Stimulated activated memory B cell treated with anti-CD40 and anti-IgM and Interleukin-4, amounts not matched to agents 10 μg/mL and 1 μg/mL and 100 μg/mL, for 72 hours (primary cell): Measurements from ENCODE around the gene SIVA1.

Experiments used
- ATAC-seq: fragments of 150-1000 bp; cut with Tn5 transposase; 2 replicates; pipeline ENCODE4 v1.10.0; 2021
- H3K27ac Mint-ChIP-seq: one replicate; pipeline ENCODE4 v1.8.0; 2022; ENCODE audit warnings: mild to moderate bottlenecking, mixed read lengths
- H3K27me3 Mint-ChIP-seq: one replicate; pipeline ENCODE4 v1.8.0; 2022; ENCODE audit warnings: mixed read lengths
- H3K36me3 Mint-ChIP-seq: one replicate; pipeline ENCODE4 v1.8.0; 2022; ENCODE audit warnings: mixed read lengths
- H3K4me1 Mint-ChIP-seq: one replicate; pipeline ENCODE4 v1.8.0; 2022; ENCODE audit warnings: mixed read lengths
- H3K4me3 Mint-ChIP-seq: one replicate; pipeline ENCODE4 v1.8.0; 2022; ENCODE audit warnings: mild to moderate bottlenecking, moderate library complexity, mixed read lengths
- H3K9me3 Mint-ChIP-seq: one replicate; pipeline ENCODE4 v1.8.0; 2022; ENCODE audit warnings: mixed read lengths

SIVA1 gene

DNA sequence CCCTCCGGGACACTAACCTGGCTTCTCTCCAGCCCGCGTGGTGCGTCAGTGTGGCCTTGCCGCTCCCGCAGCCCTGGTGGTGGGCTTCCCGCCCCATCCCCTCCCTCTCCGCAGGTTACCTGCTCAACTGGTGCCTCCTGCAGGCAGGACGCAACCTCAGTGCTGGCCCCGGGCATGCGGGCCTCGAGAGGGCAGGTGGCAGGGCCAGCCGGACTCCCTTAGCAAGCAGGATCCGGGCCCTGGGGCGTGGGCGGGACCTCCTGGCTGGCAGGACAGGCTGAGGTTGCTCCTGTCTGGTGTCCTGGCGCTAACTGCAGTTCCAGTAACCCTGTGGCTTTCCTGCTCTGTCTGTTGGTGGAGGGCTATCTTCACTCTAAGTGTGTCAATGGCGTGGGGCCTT, 37.5 kb upstream of the SIVA1 start:
- Mint-ChIP-seq H3K27me3 (no peaks in the 10 kb centered on the region), H3K27ac (no peak overlapping the region), H3K4me3 (no peak overlapping the region), H3K9me3 (no peaks in the 10 kb centered on the region), H3K4me1 (peaks cover 10% of the 10 kb centered on the region), H3K36me3 (peaks cover 24% of the 10 kb centered on the region)
- no peak for ATAC-seq

DNA sequence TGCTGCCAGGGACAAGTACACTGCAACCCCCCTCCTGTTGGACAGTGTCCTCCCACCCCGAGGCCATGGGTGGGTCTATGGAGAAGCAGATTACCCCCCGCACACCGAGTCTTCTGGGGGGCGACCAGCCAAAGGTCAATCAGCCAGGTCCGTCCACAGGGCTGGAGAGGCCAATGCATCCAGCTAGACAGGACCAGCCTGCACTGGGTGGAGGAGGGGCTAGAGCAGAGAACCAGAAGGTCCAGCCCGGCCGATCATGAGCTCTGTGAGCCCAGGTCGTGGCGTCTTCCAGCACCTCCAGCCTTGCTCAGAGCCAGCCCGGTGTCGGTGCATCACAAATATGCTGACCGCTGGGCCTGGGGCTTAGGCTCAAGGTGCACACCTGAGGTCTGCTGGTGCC, 37.1 kb upstream of the SIVA1 start:
- Mint-ChIP-seq H3K36me3 (peaks cover 24% of the 10 kb centered on the region), H3K4me1 (peaks cover 10% of the 10 kb centered on the region), H3K9me3 (no peaks in the 10 kb centered on the region), H3K27ac (no peak overlapping the region), H3K27me3 (no peaks in the 10 kb centered on the region), H3K4me3 (no peak overlapping the region)
- ATAC-seq: no peak

GRCh38 chr14:104717137-104717536, 35.8 kb upstream of the SIVA1 start:
- Mint-ChIP-seq H3K27ac (peak overlapping the region; percentile 28), H3K36me3 (peaks cover 24% of the 10 kb centered on the region), H3K4me1 (peaks cover 10% of the 10 kb centered on the region), H3K4me3 (no peak overlapping the region), H3K9me3 (no peaks in the 10 kb centered on the region), H3K27me3 (no peaks in the 10 kb centered on the region)
- peak; percentile 50 for ATAC-seq

GRCh38 chr14:104717646-104718045, 35.3 kb upstream of the SIVA1 start:
- no peak for ATAC-seq
- Mint-ChIP-seq H3K9me3 (no peaks in the 10 kb centered on the region), H3K27ac (peak overlapping the region; percentile 28), H3K4me3 (no peak overlapping the region), H3K4me1 (peaks cover 10% of the 10 kb centered on the region), H3K27me3 (no peaks in the 10 kb centered on the region), H3K36me3 (peaks cover 24% of the 10 kb centered on the region)

GRCh38 chr14:104718147-104718546, 34.8 kb upstream of the SIVA1 start:
- Mint-ChIP-seq H3K4me3 (no peak overlapping the region), H3K27me3 (no peaks in the 10 kb centered on the region), H3K4me1 (peaks cover 10% of the 10 kb centered on the region), H3K36me3 (peaks cover 19% of the 10 kb centered on the region), H3K9me3 (no peaks in the 10 kb centered on the region), H3K27ac (peak overlapping the region; percentile 28)
- no peak for ATAC-seq

GRCh38 chr14:104718871-104719270, 34.1 kb upstream of the SIVA1 start:
- Mint-ChIP-seq H3K9me3 (no peaks in the 10 kb centered on the region), H3K27ac (no peak overlapping the region), H3K27me3 (no peaks in the 10 kb centered on the region), H3K4me1 (peaks cover 10% of the 10 kb centered on the region), H3K36me3 (peaks cover 18% of the 10 kb centered on the region), H3K4me3 (no peak overlapping the region)
- ATAC-seq: no peak

DNA sequence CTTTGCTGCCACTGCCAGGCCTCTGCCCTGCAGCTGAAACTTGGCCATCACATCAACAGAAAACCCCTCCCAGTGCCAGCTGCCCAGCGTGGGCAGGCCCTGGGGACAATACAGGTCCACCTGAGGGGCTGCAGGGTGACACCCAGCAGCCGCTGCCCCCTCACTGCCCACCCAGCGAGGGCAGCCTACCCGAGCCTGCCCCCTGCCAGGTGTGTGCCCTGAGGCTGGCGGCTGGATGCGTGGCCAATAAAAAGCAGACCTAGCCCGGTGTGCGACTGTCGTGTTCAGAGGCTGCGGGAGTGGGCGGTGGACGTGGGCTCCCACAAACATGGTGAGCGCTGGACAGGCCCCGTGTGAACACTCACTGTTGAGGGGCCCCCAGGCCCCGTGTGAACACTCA, 33.6 kb upstream of the SIVA1 start:
- Mint-ChIP-seq H3K4me1 (peaks cover 10% of the 10 kb centered on the region), H3K4me3 (no peak overlapping the region), H3K9me3 (no peaks in the 10 kb centered on the region), H3K27ac (no peak overlapping the region), H3K27me3 (no peaks in the 10 kb centered on the region), H3K36me3 (peaks cover 18% of the 10 kb centered on the region)
- ATAC-seq: no peak

DNA sequence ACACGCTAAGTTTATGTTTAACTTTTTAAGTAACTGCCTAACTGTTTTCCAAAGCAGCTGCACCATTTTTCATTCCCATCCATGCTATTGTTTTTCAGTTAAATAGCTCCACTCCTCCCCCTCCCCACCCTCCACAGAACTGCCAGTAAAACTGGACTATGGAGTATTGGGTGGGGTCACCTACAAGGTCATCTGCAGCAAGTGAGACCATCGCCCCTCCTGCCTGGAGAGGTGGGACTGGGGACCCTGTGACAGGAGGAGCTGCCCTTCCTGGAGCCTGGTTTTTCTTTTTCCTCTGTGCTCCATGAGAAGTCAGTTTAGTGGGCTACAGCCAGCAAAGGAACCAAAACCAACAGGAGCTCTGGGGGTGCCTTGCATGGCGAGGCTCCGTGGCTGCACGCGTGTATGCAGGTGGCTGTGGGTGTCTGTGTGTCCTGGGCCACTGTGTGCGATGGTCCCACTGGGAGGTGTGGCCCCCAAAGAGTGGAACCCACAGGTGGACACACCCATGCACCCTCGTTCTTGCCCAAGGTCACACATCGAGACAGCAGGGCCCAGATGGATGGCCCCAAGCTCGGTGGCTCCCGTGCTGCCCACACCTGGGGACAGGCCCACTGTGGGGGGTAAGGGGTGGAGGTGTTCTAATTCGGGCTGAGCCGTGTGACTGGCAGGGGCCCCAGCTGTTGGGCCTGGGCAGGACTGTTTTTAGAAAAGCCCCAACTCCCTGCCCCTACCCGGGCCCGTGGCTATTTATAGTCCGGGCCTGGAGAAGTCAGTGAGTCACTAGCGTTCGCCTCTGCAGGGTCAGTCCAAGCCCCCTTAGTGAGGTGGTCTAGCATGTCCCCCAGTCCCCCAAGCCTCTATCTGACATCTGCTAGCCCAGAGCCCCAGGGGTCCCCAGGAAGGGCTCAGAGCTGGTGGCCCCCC, 31.2 kb upstream of the SIVA1 start:
- Mint-ChIP-seq H3K9me3 (no peaks in the 10 kb centered on the region), H3K36me3 (peaks cover 12% of the 10 kb centered on the region), H3K4me3 (no peak overlapping the region), H3K27me3 (peaks cover 21% of the 10 kb centered on the region), H3K4me1 (peaks cover 17% of the 10 kb centered on the region), H3K27ac (no peak overlapping the region)
- no peak for ATAC-seq

DNA sequence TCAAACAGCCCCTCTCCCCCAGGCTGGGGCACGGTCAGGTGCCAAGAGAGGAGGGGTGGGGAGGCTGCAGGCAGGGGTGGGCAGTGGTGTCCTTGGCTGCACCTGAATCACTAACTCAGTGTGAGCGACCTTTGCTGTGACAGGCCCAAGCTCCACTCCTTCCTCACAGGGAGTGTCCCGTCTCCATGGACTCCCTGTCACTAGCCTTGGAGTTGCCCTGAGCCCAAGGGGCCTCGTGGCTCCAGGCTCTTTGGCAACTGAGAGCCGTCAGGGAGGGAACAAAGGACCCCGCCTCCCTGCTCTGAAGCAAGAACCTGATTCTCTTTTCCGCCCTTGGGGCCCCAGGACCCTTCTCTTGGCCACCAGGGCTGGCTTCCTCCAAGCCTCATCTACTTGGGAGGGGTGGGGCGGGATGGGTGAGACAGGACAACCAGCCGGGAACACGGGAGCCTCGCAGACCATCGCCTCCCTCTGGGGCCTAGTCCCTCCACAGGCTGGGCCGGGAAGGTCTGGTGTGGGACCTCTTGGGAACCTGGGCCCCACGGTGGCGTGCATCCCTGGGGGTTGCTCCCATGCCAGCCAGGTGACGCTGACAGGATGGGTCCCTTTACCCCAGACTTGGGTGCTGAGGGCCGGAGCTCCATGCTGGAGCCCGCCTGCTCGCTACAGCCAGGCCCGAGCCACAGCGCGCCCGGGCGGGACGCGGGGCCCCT, 29.9 kb upstream of the SIVA1 start:
- H3K9me3 Mint-ChIP-seq: no peaks in the 10 kb centered on the region
- no peak overlapping the region for H3K4me3 Mint-ChIP-seq
- peaks cover under 1% of the 10 kb centered on the region for H3K36me3 Mint-ChIP-seq
- peaks cover 8% of the 10 kb centered on the region for H3K4me1 Mint-ChIP-seq
- peaks cover 32% of the 10 kb centered on the region for H3K27me3 Mint-ChIP-seq
- no peak overlapping the region for H3K27ac Mint-ChIP-seq
- ATAC-seq: no peak

- Mint-ChIP-seq H3K27me3 (peaks cover 32% of the 10 kb centered on the region), H3K27ac (no peak within 1 kb of the TSS), H3K9me3 (no peaks in the 10 kb centered on the region), H3K36me3 (no peaks in the 10 kb centered on the region), H3K4me1 (peaks cover 7% of the 10 kb centered on the region), H3K4me3 (peak within 1 kb of the TSS; percentile 68)
- peak; percentile 81 for ATAC-seq
These were observed 29.1 kb upstream of the SIVA1 start, which contains the start of gene ADSS1 for GRCh38 chr14:104723651-104724406. Gene ADSS1 (plus strand): TSS chr14:104724229. CDS start chr14:104724271, 42 bp downstream.

GRCh38 chr14:104724407-104724980, 28.5 kb upstream of the SIVA1 start:
- ATAC-seq: peak; percentile 29
- no peaks in the 10 kb centered on the region for H3K36me3 Mint-ChIP-seq
- H3K9me3 Mint-ChIP-seq: no peaks in the 10 kb centered on the region
- H3K4me1 Mint-ChIP-seq: peaks cover 7% of the 10 kb centered on the region
- H3K4me3 Mint-ChIP-seq: peak overlapping the region; percentile 50
- H3K27me3 Mint-ChIP-seq: peaks cover 32% of the 10 kb centered on the region
- H3K27ac Mint-ChIP-seq: no peak overlapping the region

DNA sequence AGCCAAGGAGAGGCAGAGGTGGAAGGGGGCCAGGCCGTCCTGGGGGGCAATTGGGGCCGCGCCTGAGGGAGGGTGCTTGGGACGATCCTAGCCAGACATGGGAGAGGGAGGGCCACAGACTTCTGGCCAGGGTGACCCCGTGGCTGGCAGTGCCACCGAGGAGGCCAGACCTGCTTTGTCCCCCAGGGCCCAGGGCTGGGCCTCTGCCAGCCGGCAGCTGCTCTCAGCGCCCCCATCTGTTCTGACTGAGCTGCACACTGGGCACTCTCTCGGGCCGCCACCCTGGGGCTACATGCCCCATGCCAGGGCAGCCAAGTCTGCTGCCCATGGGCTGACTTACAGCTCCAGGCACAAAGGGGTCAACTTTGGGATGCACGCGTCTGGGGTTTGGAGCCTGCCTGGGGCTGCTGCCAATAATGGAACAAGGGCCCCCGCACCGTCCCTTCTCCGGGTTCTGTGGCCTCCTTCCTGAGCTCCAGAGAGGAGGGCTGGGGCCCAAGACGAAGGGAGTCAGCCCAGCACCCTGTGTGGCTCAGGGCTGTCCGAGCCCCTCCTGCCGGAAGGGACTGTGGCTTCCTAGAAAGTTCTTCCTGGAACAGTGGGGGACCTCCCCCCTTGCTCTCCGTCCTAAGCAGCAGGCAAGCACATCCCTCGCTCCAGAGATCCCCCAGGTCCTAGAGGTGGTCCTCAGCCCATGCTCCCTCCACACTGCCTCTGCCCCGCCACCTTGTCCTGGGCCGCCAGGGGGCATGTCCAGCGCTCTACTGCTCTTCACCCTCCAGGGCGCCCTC, 27.8 kb upstream of the SIVA1 start:
- H3K36me3 Mint-ChIP-seq: no peaks in the 10 kb centered on the region
- H3K27ac Mint-ChIP-seq: no peak overlapping the region
- H3K4me1 Mint-ChIP-seq: peaks cover 7% of the 10 kb centered on the region
- no peaks in the 10 kb centered on the region for H3K9me3 Mint-ChIP-seq
- peaks cover 32% of the 10 kb centered on the region for H3K27me3 Mint-ChIP-seq
- ATAC-seq: peak; percentile 2
- H3K4me3 Mint-ChIP-seq: peak overlapping the region; percentile 50

- Mint-ChIP-seq H3K4me1 (peaks cover 7% of the 10 kb centered on the region), H3K27ac (no peak overlapping the region), H3K9me3 (no peaks in the 10 kb centered on the region), H3K36me3 (no peaks in the 10 kb centered on the region), H3K27me3 (peaks cover 32% of the 10 kb centered on the region), H3K4me3 (no peak overlapping the region)
- peak; percentile 10 for ATAC-seq
These were observed 27.0 kb upstream of the SIVA1 start for GRCh38 chr14:104725772-104726548.
